ENCODE data around the gene ANKAR. TPM values are rescaled to one million over a fixed set of nuclear protein-coding genes. Genes with fewer than 3 reads are reported as not detected.

The ANKAR gene
- total and polyA plus RNA-seq, 2 of the 8 experiments (the other 6 are each of a cell fraction or from before 2014, with no cell fraction given) = 0.56 to 1.7 TPM

Other genes with a start within 250 kb of the ANKAR start
- 69.3 and 77.1 TPM in 2 replicates for gene WDR75, start 233.2 kb upstream of the ANKAR start, total RNA-seq (2021; fragmentation: NEBNext Ultra II Directional; extraction: Animal tissue kit (Norgen Biotek cat#: 25700))
- gene WDR75, start 233.2 kb upstream of the ANKAR start, polyA plus RNA-seq (2011; rRNA removed) = 15.3 and 26.9 TPM in 2 replicates
- gene SLC40A1, start 93.9 kb upstream of the ANKAR start, total RNA-seq (2021; fragmentation: NEBNext Ultra II Directional; extraction: Animal tissue kit (Norgen Biotek cat#: 25700)) = not detected in 2 replicates
- gene SLC40A1, start 93.9 kb upstream of the ANKAR start, polyA plus RNA-seq (2011; rRNA removed) = 0.03 TPM in 1 of 2 replicates, not detected in the other
- 37.7 and 44.8 TPM in 2 replicates for gene ASNSD1, start 13.2 kb upstream of the ANKAR start, total RNA-seq (2021; fragmentation: NEBNext Ultra II Directional; extraction: Animal tissue kit (Norgen Biotek cat#: 25700))
- gene ASNSD1, start 13.2 kb upstream of the ANKAR start, polyA plus RNA-seq (2011; rRNA removed) = 7.1 and 14.1 TPM in 2 replicates
- gene OSGEPL1, start 88.1 kb downstream of the ANKAR start, total RNA-seq (2021; fragmentation: NEBNext Ultra II Directional; extraction: Animal tissue kit (Norgen Biotek cat#: 25700)) = 11.8 and 15.7 TPM in 2 replicates
- gene OSGEPL1, start 88.1 kb downstream of the ANKAR start, polyA plus RNA-seq (2011; rRNA removed) = 4.8 and 7.1 TPM in 2 replicates
- gene ORMDL1, start 109.7 kb downstream of the ANKAR start, total RNA-seq (2021; fragmentation: NEBNext Ultra II Directional; extraction: Animal tissue kit (Norgen Biotek cat#: 25700)) = 51.6 and 58.1 TPM in 2 replicates
- gene ORMDL1, start 109.7 kb downstream of the ANKAR start, polyA plus RNA-seq (2011; rRNA removed) = 20.3 and 34.9 TPM in 2 replicates
- 59.3 and 59.7 TPM in 2 replicates for gene PMS1, start 109.8 kb downstream of the ANKAR start, total RNA-seq (2021; fragmentation: NEBNext Ultra II Directional; extraction: Animal tissue kit (Norgen Biotek cat#: 25700))
- 10.1 and 13.1 TPM in 2 replicates for gene PMS1, start 109.8 kb downstream of the ANKAR start, polyA plus RNA-seq (2011; rRNA removed)